ACHN (cell line): ENCODE data around the gene CTNNA1.
"Not testable (repeated sequence)": the region's sequence is repeated elsewhere in the genome, so short reads cannot be mapped to it uniquely, and the experiment has no call there.

Source experiments
- DNase-seq: peaks from one replicate; pipeline ENCODE4 v3.0.0-alpha.2; 2015
- in situ Hi-C: cut with HindIII; loops from 2 replicates; pipeline ENCODE4 v1.10.0; 2017; ENCODE audit warnings: low sequenced_read_pairs, low pct_ligation_motif_present, low pct_unique_long_range_greater_than_20kb

Gene CTNNA1

DNA sequence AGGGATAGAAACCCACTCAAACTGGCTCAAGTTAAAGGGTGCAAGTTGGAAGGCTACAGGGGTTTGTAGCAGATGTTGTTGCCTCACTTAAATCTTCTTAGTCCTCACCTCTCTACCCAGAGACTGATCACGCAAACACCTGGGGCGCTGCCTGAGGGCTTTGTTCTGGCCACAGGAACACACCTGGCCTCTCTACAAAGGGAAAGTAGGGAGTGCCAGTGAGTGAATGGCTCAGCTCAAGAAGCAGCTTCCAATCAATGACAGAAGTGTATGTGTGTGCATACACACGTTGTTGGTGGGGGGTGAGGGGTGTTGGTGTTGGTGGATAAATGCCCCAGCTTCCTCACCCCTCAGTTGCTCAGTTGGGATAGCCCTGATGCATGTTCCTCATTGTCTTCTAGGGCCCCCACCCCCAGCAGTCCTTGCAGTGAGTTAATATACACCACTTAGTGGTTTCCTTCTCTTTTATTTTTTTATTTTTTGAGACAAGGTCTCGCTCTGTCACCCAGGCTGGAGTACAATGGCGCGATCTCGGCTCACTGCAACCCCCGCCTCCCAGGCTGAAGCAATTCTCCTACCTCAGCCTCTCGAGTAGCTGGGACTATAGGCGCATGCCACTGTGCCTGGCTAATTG lies 30.6 kb upstream of the CTNNA1 start:
- in situ Hi-C loops = no loop called here
- DNase-seq = no peak

DNA sequence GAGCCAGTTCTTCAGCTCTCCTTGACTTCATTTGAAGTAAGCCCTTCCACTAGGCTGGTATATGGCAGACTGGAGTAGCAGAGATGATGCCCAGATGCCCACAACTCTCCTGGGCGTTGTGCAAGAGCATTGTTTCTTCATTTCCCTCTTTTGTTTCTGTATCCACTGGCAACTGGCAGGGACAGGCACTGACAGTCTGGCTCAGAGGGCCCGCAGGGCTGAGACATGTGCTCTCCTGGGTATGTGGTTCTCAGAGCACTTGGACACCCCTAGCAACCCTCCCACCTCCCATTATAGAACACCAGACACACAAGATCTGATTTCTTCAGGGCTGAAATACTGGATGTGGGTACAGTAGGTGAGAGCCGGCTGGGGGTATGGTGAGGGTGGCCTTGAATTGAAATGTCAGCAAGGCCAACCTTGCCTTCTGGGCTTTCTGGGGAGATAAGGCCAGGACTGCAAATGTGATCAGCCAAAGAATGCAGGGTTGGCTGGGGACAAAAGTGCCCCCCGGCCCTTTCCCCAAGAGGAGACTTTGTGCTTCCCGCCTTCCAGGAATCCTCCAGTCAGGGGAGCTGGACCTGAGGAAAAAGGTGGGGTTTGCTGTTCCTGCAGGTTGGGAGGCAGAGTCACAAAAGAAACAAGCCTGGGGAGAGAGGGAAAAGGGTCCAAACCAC lies 28.6 kb upstream of the CTNNA1 start:
- in situ Hi-C loops = no loop called here
- no peak for DNase-seq

DNA sequence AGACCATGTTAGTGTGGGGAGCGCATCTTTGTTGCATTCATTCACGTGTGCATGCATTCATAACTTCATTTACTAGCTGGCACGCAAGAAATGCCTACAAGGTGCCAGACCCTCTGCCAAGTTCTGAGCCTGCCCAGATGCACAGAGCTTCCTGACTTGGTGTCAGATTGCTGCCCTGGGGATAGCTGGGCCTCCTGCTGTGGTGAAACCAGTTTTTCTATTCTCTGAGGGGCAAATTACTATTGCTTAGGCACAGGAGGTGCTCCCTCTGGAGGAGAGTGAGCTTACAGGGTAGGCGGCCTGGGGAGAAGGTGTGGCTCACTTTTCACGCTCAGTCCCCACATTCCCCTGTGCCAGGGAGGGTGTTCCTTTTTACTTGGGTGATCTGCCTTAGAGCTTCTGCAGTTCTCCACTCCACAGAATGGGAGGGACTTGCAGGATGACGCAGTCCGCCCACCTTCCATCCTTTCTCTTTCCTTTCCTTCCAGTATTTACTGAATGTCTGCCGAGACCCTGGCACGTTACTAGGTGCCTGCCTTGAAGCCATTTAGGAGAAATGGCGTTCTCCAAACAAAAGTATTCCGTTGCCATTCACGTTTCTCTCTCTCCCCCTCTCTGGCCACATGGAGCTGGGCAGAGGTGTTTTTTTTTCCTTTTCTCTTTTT lies 27.9 kb upstream of the CTNNA1 start:
- peak; percentile 27 for DNase-seq
- in situ Hi-C loops = no loop called here

DNA sequence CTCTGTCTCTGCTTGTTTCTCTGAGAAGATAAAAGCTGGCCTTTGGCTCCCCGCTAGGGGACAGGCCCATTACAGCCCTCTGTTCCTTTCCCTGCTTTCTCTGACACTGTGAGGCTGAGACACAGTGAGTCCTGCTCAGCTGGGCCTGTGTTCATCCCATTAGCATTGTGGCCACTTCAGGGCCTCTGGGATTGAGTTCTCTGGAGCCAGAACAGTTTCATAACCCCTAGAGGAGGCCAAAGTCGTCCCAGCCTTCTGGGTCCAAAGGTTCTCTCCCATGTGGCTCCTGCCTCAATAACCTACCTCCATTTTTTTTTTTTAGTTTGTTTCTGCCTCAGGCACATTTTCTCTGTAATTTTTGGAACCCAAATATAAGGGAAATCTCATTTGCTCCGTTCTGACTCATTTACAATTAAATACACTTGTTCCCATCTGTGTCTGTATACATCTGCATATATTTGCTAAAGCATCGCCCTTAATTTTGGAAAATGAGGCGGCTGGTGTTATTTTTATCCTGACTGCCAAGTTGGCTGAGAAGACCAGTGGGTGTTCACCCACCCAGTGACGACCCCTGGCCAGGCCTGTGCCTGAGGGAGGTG lies 27.3 kb upstream of the CTNNA1 start:
- DNase-seq = no peak

DNA sequence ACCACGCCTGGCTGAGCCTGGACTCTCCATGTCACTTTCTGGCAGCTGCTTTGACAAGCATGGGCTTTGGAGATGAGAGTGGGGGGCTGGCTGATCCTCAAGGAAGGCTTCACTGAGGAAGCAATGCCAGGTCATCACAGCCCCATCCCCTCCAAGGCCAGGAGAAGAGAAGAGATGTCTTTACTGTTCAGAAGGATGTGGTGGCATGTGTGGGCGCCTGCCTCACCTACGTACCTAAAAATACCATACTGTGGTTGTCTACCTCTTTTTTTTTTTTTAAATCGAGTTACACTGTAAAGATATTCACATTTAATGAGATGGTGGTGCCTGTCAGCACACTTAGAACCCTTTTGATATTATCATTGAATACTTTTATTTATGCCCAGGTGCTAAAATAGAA lies 26.4 kb upstream of the CTNNA1 start:
- in situ Hi-C loops = no loop called here
- DNase-seq = no peak

More for the DNA sequence above, 27.3 kb upstream of the CTNNA1 start:
- in situ Hi-C loops = no loop called here

DNA sequence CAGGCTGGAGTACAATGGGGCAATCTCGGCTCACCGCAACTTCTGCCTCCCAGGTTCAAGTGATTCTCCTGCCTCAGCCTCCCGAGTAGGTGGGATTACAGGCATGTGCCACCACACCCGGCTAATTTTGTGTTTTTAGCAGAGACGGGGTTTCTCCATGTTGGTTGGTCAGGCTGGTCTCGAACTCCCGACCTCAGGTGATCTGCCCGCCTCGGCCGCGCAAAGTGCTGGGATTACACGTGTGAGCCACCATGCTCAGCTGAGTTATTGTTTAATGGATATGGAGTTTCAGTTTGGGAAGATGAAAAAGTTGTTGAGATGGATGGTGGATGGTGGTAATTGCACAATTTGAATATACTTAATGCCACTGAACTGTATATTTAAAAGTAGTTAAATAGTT lies 22.7 kb upstream of the CTNNA1 start:
- DNase-seq, in situ Hi-C loops: not testable (repeated sequence)

DNA sequence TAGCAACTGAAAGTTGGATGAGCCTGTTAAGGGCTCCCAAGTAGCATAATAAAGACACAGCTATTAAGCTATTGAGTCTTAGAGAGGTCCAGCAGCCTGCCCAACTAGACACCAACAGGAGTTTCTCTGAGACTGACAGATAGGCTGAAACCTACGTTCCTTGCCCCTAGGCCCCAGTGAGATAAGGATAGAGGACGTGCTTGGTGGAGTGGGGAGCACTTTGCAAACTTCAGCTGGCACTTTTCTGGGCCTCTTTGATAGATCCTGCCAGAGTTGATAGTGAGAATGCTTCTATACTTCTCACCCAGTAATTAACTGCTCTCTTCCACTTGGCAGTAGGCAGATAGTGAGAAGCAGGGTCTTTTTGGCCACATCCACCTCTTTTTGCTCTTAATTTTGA lies 20.8 kb upstream of the CTNNA1 start:
- no peak for DNase-seq
- in situ Hi-C loops = no loop called here

DNA sequence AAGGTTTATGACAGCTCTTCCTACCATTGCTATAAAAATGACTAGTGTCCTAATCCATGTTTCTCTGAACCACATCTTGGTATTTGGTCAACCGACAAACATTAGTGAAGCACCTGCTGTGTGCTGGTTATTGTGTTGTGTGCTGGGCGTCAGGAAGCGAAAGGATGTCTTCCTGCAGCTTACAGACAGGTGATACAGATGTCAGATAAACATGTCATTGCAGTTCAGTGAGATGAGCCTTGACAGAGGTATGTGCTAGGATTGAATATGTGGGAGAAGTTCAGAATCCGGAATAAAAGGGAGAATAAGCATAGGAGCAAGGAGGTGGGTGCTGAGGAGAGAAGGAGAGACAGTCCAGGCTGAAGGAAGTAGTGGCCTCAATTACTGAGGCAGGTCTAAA lies 20.3 kb upstream of the CTNNA1 start:
- in situ Hi-C loops = no loop called here
- no peak for DNase-seq

DNA sequence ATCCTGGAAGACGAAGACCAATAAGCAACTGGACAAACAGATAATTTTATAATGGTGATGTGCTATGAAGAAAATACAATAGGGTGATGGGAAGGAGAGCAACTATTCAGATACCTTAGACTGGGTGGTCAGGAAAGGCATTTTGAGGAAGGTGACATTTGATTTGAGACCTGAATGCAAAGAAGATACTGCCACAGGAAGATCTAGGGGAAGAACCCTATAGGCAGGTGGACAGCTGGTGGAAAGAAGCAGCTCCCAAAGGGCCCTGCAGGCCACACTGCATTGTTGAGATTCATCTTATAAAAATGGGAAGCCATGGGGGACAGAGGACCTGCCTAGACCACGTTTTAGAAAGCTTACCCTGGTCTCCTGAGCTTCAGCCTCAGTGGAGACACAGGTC lies 19.7 kb upstream of the CTNNA1 start:
- DNase-seq = no peak

DNA sequence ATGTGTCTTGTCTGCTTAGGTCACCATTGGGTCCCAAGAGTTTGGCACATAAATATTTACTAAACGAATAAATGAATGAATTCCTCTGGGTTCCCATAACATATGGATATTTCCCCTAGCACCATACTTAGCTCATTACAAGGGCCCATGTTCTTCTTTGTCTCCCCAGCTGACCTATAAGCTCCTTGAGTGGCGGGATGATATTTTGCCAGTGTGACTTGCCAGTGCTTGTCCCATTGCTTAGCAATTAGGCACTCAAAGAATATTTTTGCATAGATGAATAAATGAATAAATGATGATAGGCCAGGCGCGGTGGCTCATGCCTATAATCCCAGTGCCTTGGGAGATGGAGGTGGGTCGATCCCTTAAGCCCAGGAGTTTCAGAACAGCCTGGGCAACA lies 16.9 kb upstream of the CTNNA1 start:
- in situ Hi-C loops = no loop called here
- DNase-seq = no peak

More for the DNA sequence above, 19.7 kb upstream of the CTNNA1 start:
- in situ Hi-C loops = no loop called here

DNA sequence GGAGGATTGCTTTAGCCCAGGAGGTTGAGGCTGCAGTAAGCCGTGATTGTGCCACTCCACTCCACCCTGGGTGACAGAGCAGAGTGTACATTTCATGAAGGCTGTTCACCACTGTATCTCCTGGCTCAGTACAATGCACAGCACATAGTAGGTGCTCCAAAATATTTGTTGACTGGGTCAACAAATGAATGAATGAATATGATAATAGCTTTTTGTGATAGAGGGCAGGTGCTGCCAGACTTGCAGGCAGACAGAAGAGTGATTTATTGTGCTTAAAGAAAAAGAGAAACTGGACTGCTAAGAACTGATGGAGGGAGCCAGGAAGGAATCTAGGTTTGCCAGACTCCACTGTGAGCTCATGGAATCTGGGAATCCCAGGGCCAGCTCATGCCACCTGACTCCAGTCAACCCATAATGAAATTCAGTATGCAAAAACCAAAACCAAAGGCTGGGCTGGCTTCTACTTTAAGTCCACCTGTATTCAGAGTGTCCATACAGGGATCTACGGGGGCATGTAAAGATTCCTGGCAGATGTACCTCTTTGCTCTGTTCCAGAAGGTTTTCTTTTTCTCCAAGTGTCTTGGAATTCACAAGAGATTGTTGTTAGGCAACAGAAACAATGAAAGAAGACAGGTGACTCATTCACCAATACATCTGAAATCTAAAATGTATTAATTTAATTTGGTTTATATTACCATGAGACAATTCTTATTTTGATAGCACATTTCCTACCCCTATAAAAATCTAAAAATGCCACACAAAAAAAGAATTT lies 15.5 kb upstream of the CTNNA1 start:
- in situ Hi-C loops = no loop called here
- DNase-seq = no peak

DNA sequence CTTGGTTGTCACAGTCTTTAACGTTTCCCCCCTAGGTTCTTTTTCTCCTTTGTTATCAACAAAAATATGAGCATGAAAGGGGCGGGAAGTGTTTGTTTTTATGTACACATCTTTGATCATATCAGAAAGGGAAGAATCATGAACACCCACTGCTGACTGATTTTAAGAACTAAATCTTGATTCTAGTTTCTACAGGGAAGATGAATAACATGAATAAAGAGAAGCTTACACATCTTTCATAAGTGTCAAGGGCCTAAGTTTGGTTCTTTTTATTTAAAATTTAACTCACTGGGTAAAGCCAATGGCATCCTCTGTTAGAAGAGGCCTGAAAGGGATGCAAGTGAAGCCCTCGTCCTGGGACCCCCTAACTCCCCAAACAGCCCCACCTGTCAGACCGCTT lies 14.8 kb upstream of the CTNNA1 start:
- no peak for DNase-seq
- in situ Hi-C loops = no loop called here

DNA sequence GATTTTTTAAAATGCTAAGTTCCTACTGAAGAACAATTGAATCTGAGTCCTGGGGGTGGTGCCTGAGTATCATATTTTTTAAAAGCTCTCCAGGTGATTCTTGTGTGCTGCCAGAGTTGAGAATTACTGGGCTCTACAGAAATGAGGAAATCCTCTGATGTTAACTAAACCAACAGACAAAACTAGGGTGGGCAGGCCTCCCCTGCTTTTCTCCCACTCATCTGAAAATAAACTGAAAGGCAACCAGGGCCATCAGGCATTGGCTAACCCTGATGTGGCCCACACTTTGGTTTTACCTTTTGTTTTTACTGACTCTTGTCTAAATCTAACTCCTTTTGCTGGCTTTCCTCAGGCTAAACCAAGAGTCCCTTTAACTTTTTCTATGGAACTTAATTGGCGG lies 13.3 kb upstream of the CTNNA1 start:
- in situ Hi-C loops = no loop called here
- no peak for DNase-seq

DNA sequence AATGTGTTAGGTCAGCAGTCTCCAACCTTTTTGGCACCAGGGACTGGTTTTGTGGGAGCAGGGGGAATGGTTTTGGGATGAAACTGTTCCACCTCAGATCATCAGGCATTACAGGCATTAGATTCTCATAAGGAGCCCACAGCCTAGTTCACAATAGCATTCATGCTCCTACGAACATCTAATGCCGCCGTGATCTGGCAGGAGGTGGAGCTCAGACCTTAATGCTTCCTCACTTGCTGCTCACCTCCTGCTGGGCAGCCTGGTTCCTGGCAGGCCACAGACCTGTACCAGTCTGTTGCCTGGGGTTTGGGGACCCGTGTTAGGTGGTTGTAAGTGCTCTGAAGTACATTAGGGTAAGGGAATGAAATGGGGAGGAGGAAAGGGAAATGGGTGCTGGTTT lies 9.7 kb upstream of the CTNNA1 start:
- in situ Hi-C loops = no loop called here
- DNase-seq = no peak

DNA sequence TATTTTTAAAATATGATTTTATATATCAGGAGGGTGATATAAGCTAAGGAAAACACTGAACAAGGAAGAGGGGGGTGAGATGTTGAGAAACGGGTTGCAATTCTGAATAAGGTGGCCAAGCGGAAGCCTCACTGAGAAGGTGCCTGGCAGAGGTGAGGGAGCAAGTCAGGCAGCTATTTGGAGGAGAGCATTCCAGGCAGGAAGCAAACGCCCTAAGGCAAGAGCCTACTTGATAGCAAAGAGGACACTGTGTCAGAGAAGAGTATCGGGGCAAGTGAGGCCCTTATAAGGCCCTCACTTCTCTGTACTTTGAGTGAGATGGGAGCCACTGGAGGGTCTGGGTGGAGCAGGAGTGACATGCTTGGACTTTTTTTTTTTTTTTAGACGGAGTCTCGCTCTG lies 8.0 kb upstream of the CTNNA1 start:
- DNase-seq = no peak
- in situ Hi-C loops = no loop called here

DNA sequence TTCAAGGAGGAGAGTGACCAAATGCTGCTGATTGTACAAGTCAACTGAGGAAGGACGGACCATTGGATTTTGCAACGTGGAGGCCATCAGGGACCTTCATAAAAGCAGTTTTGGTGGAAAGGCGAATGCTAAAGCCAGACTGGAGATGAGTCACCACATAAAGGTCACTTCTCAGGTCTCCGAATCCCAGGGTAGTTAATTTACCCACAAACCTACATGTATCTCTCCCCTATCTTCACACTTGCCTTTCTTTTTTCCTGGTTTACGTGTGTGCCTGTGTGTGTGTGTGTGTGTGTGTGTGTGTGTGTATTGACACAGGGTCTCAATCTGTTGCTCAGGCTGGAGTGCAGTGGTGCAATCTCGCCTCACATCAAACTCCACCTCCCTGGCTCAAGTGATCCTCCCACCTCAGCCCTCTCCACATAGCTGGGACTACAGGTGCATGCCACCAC lies 4.6 kb upstream of the CTNNA1 start:
- DNase-seq = no peak
- in situ Hi-C loops = no loop called here

DNA sequence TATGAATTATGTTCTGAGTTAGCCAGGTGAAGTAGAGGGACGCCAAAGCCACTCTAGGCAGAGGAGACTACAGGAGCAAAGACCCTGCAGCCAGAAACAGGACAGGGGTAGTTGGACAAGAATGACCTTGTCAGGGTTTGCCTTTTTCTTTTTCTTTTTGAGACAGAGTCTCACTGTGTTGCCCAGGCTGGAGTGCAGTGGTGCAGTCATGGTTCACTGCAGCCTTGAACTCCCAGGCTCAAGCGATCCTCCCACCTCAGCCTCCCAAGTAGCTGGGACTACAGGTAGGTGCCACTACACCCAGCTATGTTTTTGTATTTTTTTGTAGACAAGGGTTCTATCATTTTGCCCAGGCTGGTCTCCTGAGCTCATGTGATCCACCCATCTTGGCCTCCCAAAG lies 1.9 kb upstream of the CTNNA1 start:
- DNase-seq, in situ Hi-C loops: not testable (repeated sequence)

DNA sequence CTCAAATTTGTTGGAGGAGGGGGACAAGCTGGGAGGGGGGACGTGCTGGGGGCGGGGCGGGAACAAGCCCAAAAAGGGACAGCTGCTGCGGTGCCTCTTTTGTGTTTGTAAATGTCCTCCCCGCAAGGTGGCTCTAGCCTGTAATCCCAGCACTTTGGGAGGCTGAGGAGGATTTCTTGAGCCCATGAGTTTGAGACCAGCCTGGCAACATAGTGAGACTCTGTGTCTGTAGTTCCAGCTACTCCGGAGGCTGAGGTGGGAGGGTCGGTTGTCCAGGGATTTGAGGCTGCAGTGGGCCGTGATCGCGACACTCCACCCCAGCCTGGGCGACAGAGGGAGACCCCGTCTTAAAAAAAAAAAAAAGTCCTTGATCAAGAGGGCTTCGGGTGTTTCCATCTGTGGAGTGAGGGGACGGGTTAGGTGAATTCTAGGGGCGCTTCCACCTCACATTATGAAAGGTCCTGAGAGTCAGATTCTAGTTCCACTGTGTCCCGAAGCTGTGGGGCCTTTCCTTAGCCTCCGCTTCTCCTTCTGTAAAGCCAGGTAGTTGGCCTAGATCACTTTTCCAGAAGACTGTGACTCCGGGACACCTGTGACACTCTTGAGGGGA lies 779 bp upstream of the CTNNA1 start:
- peak; percentile 57 for DNase-seq
- in situ Hi-C loops = no loop called here
